Nephron (organoid): Measurements from ENCODE around the gene C6orf118.

Source experiments
- H3K27ac Mint-ChIP-seq, 3 experiments: 2 replicates each; pipeline ENCODE4 v1.8.0; 2020; ENCODE audit warnings: mixed read lengths in 3 of 3, mild to moderate bottlenecking in 2 of 3, moderate library complexity in 1 of 3
- H3K27me3 Mint-ChIP-seq: 2 replicates; pipeline ENCODE4 v1.8.0; 2021; ENCODE audit warnings: low read depth, mild to moderate bottlenecking, moderate library complexity, mixed read lengths
- H3K36me3 Mint-ChIP-seq: 2 replicates; pipeline ENCODE4 v1.8.0; 2020; ENCODE audit warnings: low read depth, mixed read lengths
- H3K4me1 Mint-ChIP-seq: 2 replicates; pipeline ENCODE4 v1.8.0; 2020; ENCODE audit warnings: mixed read lengths
- H3K4me3 Mint-ChIP-seq, 3 experiments: 2 replicates each; pipeline ENCODE4 v1.8.0; 2020; ENCODE audit warnings: mild to moderate bottlenecking in 3 of 3, mixed read lengths in 3 of 3, moderate library complexity in 2 of 3
- H3K9me3 Mint-ChIP-seq: 2 replicates; pipeline ENCODE4 v1.8.0; 2020; ENCODE audit warnings: mixed read lengths
- CTCF ChIP-seq, 3 experiments: fragments of 200-600 bp; sonication (generic); IDR thresholded peaks; one replicate each; pipeline ENCODE4 v1.5.0; 2021; ENCODE audit warnings: antibody characterized with exemption in 3 of 3; ENCODE audit not compliant: unreplicated experiment in 3 of 3

Gene C6orf118

DNA sequence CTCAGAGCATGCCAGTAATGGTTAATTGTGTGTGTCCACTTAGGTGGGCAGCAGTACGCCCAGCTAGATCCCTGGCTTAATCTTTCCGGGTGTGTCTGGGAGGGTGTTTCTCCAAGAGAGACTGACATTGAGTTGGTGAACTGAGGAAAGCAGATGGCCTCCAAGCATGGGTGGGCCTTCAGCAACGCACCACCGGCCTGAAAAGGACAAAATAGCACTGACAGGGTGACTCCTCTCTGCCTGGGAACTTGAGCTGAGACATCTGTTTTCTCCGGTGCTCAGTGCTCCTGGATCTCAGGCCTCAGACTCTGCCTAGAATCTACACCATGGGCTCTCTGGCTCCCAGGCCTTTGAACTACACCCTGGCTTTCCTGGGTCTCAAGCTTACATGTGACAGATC is 43.2 kb downstream of the C6orf118 start:
- Mint-ChIP-seq H3K27ac (peak overlapping the region in 2 of 3 experiments; percentile 66 to 78), H3K4me3 (peak overlapping the region in 1 of 3 experiments; percentile 9), H3K4me1 (peaks cover 20% of the 10 kb centered on the region), H3K36me3 (no peaks in the 10 kb centered on the region), H3K27me3 (peaks cover 3% of the 10 kb centered on the region), H3K9me3 (no peaks in the 10 kb centered on the region)
- TF ChIP-seq CTCF (IDR thresholded peaks at IDR 0.05; ENCODE audit: unreplicated experiment in 3 of 3), result no peak

- Mint-ChIP-seq H3K36me3 (no peaks in the 10 kb centered on the region), H3K27ac (no peak overlapping the region), H3K9me3 (peaks cover 28% of the 10 kb centered on the region), H3K4me1 (no peaks in the 10 kb centered on the region), H3K27me3 (no peaks in the 10 kb centered on the region), H3K4me3 (no peak overlapping the region)
- TF ChIP-seq CTCF (IDR thresholded peaks at IDR 0.05; ENCODE audit: unreplicated experiment in 3 of 3), result no peak
These were observed 48.9 kb downstream of the C6orf118 start for GRCh38 chr6:165260462-165260861.

DNA sequence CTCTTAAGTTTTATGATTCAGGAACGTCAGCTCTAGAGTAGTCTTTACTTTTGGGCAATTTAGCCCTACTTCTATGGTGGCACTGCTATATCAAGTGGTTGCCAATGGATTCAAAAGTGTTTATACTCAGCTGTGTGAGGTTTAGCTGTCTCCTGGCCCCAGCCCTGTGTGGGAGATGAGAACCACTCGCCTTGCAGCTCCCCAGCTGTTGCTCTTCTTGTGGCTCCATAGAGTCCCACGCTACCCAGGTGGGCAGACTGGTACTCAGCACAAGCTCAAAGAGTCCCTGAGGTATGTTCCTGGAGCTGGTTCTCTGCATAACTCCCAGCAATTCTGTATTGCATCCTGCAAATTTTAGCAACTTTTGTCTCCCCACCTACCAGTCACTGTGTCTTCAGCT is 59.6 kb downstream of the C6orf118 start:
- H3K27ac Mint-ChIP-seq, result no peak overlapping the region
- H3K9me3 Mint-ChIP-seq, result peaks cover 3% of the 10 kb centered on the region
- H3K36me3 Mint-ChIP-seq, result no peaks in the 10 kb centered on the region
- H3K27me3 Mint-ChIP-seq, result no peaks in the 10 kb centered on the region
- no peak overlapping the region for H3K4me3 Mint-ChIP-seq
- no peak for TF ChIP-seq CTCF (IDR thresholded peaks at IDR 0.05; ENCODE audit: unreplicated experiment in 3 of 3)
- no peaks in the 10 kb centered on the region for H3K4me1 Mint-ChIP-seq

DNA sequence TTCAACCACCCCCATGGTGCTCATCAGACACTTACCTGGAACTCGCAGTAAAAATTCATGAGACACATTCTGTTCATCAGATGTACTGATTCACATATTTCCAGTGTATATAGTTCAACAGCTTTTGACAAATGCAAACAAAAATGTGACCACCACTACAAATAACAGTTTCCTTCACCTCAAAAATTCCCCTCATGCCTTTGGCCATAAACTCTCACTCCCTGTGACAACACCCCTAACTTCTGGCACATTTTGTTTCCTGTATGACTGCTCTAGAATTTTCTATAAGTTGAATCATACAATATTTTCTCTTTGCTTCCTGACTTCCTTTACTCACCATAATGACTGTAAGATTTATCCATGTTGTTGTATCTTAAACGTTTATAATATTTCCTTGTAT is 63.7 kb downstream of the C6orf118 start:
- H3K9me3 Mint-ChIP-seq, result no peaks in the 10 kb centered on the region
- H3K4me3 Mint-ChIP-seq, result no peak overlapping the region
- H3K27ac Mint-ChIP-seq, result no peak overlapping the region
- no peak for TF ChIP-seq CTCF (IDR thresholded peaks at IDR 0.05; ENCODE audit: unreplicated experiment in 3 of 3)
- H3K4me1 Mint-ChIP-seq, result no peaks in the 10 kb centered on the region
- no peaks in the 10 kb centered on the region for H3K36me3 Mint-ChIP-seq
- no peaks in the 10 kb centered on the region for H3K27me3 Mint-ChIP-seq

DNA sequence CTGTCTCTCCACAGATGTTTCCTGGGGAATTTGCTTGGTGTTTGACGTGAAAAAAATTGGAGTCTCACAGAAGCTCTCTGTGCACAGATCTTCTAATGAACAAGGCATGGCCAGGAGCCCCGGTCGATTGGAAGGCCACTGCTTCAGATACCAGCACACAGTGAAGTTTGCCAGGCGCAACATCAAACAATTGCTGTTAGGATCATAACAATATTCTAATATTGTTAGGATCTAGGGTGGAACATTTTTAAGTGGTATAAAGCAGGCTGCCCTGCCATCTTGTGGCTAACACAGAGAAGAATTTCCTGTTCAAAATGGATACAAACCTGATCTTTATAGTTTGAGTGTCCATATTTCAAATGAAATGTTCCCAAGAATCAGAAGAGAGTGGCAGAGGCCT is 64.1 kb downstream of the C6orf118 start:
- Mint-ChIP-seq H3K36me3 (no peaks in the 10 kb centered on the region), H3K27ac (peak overlapping the region in 1 of 3 experiments; percentile 32), H3K27me3 (no peaks in the 10 kb centered on the region), H3K4me3 (no peak overlapping the region), H3K4me1 (no peaks in the 10 kb centered on the region), H3K9me3 (no peaks in the 10 kb centered on the region)
- TF ChIP-seq CTCF (IDR thresholded peaks at IDR 0.05; ENCODE audit: unreplicated experiment in 3 of 3), result peak; percentile 50 to 61 (median 55)

DNA sequence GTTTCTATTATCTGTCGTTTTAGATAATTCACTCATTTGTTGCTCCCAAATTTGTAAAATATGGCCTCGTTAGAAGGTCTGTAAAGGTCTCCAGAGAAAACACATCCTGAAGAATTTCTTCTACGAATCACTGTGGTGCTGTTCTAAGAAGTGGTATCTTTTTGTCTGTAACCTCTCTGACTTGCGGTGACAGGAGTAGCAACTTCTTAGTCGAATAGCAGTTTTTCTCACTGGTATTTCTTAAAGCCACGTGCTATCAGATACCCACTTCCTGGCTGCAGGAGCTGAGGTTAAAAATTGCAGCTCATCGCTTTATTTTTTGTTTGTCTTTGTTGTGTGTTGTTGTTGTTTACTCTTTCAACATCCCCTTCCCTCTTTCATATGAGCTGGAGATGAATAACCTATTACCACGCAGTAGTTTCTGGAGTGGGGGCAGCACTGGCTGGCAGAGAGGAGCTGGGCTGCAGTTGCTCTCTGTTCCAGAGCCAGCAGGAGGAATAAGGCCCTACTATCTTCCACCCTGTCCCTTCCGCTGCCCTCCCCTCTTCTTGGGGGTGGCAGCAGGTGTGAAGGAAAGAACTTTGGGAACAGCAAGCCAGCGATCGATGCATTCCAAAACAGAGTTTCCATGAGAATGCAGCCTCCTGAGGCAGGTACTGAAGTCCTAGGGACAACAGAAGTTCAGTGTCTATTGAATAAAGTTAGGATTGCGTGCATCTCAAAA is 64.7 kb downstream of the C6orf118 start:
- no peak overlapping the region for H3K27ac Mint-ChIP-seq
- no peaks in the 10 kb centered on the region for H3K27me3 Mint-ChIP-seq
- H3K4me3 Mint-ChIP-seq, result no peak overlapping the region
- no peaks in the 10 kb centered on the region for H3K4me1 Mint-ChIP-seq
- no peaks in the 10 kb centered on the region for H3K36me3 Mint-ChIP-seq
- H3K9me3 Mint-ChIP-seq, result no peaks in the 10 kb centered on the region
- no peak for TF ChIP-seq CTCF (IDR thresholded peaks at IDR 0.05; ENCODE audit: unreplicated experiment in 3 of 3)
